ENCODE results near the gene YTHDC2.

GRCh38 chr5:113641715-113642114 is 128.2 kb downstream of the YTHDC2 start:
- no peak for TF ChIP-seq POLR2AphosphoS5 (IDR thresholded peaks at IDR 0.05; ENCODE audit: borderline replicate concordance, low read depth, low read length)
- no peak for TF ChIP-seq EZH2 (IDR thresholded peaks at IDR 0.05)
